SU-DHL-6 (cell line): ENCODE measurements around the gene PCDHA13.
"Not testable (repeated sequence)": the region's sequence is repeated elsewhere in the genome, so short reads cannot be mapped to it uniquely, and the experiment has no call there.

Source experiments
- CTCF ChIP-seq: fragments of 200-600 bp; sonication (generic); IDR thresholded peaks from one replicate; pipeline ENCODE4 v1.5.1; 2017; ENCODE audit warnings: antibody characterized with exemption, mild to moderate bottlenecking, low read length, moderate library complexity; ENCODE audit not compliant: insufficient read depth, poor library complexity, severe bottlenecking
- EZH2phosphoT487 ChIP-seq: fragments of 200-600 bp; sonication (generic), shearing (Covaris generic); conservative IDR thresholded peaks from 2 replicates; pipeline ENCODE4 v1.6.1; 2018; ENCODE audit warnings: mild to moderate bottlenecking, antibody characterized with exemption, low read length, moderate library complexity, mixed read lengths

GRCh38 chr5:140876541-140877261, 5.2 kb upstream of the PCDHA13 start:
- TF ChIP-seq CTCF, EZH2phosphoT487: not testable (repeated sequence)
